HG02885 (cell line): ENCODE measurements around the gene ANKH.
A peak's percentile ranks its signal among the peaks of the same experiment; 100 is the strongest.

Experiments
- ATAC-seq: cut with Tn5 transposase; IDR thresholded peaks from one replicate; pipeline ENCODE4 v1.9.1; 2021; ENCODE audit warnings: mild to moderate bottlenecking; ENCODE audit not compliant: unreplicated experiment, poor library complexity

ANKH gene

GRCh38 chr5:14834584-14835550, 36.7 kb downstream of the ANKH start:
- ATAC-seq = no peak

DNA sequence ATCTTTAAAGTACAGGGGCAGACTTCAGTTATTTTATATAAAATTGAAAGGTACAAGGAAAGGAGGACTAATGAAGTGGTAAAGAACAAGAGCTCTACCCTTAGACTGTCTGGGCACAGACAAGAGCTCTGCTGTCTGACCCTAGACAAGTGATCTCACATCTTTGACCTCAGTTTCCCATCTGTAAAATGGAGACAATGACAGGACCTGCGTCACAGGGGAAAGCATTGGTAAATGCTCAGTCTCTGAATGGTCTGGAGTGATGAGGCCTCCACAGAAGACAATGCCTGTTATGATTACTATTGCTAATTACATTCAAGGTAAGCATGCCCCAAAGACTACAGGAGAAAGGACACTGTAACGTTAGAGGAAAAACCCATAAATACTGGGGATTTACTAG, 37.5 kb downstream of the ANKH start:
- ATAC-seq = no peak

DNA sequence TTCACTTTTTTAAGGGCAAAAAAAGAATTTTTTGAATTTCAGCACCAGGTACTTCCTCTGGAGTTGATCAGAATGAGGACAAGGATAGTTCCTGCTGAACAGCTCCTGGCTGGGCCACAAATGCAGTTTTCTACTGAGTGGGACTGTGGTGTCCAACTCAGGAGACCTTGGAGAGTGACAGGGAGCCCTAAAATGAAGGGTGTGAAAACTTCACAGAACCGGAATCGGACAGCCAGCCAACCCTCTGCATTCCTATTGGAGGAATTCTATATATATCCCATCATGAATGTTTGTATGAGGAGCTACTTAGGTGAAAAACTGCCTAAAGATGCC, 40.6 kb downstream of the ANKH start:
- ATAC-seq = no peak

- no peak for ATAC-seq
Observed at GRCh38 chr5:14830210-14831005, 41.2 kb downstream of the ANKH start.

DNA sequence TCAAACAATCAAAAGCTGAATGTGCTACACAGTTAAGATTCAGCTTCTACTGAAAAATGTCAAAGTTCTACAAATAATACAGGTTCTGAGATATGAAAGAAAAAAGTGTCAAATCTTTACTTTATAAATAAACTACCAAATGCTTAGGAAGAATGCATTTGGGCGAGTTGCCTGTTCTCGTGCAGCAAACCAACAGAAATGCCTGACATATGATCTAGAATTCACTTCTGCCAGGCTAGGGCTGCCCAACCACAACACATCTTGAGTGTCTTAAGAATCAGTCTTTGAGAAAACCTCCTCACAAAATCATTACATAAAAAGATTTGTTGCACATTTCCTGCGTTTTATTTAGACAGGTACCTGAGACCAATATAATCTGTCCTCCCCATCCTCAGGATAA, 42.2 kb downstream of the ANKH start:
- ATAC-seq = no peak

DNA sequence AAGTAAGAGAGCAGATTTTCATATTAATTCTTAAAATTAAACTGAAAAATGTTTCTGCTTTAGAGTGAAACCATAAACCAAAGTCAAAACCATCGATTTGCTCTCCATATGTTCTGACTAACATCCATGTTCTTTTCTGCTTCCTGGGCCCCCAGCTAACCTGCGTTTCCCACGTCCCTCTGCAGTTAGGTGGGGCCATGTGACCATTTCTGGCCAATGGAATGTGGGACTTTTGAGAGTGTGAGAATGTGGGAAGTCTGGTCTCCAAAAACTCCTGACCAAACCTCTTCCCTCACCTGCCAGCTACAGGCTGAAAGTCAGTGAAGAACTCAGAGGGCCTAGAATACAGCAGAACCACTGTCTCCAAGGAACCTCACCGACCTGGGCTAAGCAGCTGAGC, 44.9 kb downstream of the ANKH start:
- ATAC-seq = no peak

DNA sequence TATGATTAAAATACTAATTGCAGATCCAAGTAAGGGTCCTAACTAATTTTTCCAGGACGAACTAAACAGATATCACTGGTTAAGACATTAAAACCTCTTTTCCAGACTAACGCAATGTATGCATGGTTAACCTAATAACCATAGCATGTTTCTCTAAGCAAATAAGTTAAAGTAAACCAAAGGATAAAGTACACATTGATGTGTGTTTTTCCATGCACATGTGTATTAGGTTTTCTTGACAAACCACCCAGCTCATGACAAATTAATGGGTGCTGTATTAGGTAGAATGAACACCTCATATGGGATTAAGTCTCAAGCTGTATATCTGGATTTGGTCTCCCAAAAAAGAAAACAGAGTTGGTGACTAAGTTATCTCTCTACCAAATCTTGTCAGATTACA, 45.6 kb downstream of the ANKH start:
- no peak for ATAC-seq

DNA sequence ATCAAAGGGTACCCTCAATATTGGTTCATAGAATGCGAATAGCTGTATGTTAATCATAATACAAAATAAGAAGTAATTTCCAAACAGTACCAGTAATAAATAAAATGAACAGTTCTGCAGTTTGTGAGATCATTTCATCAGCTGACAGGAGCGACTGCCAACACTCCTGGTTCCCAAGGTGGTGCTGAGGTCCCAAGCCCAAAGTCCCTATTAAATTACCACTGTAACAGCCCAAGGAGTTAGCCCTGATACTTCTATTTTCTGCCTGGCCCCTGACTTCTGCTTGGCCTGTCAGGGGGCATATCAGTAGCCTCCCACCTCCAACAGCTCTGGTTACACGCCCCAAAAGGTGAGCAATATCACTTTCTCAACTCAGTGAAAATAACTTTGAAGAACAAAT, 47.1 kb downstream of the ANKH start:
- ATAC-seq = no peak

GRCh38 chr5:14821100-14821845, 50.3 kb downstream of the ANKH start:
- ATAC-seq = no peak

DNA sequence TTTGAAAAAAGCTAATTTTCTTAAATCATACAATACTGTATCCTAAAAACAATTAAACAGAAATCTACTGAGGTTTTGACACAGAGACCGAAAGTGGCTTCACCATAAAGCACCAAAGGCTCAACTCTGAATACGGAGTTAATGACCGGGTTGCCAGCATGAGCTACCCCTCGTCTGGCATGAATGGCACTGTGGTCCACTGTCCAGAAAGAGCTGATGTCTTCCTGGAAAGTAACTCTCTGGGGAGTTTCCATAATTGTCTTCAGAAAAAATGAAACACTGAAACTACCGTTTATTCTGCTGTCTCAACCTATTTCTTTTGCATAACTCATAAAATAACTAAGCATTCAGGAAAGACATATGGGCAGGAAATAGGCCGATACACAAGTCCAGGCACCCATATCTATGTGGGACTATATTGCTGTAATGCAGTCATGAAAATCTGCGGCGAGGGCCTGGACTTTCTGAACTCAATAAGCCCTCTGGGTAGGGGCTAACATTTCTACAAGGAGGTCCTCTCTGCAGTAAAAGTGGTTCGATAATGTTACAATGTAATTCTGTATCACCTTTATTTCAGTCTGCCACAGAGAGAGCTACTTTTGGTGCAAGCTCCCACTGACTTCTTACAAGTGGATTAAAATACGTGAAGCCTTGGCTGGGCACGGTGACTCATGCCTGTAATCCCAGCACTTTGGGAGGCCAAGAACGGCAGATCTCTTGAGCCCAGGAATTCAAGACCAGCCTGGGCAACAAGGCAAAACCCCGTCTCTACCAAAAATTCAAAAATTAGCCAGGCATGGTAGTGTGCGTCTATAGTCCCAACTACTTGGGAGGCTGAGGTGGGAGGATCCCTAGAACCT, 52.4 kb downstream of the ANKH start:
- no peak for ATAC-seq

DNA sequence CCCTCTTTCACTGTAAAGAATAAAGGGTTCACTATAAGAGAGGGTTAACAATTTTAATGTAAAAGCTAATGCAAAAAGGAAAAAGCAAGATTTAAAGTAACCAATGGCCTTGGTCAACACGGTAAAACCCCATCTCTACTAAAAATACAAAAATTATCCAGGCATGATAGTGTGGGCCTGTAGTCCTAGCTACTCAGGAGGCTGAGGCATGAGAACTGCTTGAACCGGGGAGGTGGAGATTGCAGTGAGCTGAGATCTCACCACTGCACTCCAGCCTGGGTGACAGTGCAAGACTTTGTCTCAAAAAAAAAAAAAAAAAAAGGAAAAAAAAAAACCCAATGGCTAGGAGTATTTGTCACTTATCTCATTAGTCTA, 53.8 kb downstream of the ANKH start:
- peak; percentile 39 for ATAC-seq

DNA sequence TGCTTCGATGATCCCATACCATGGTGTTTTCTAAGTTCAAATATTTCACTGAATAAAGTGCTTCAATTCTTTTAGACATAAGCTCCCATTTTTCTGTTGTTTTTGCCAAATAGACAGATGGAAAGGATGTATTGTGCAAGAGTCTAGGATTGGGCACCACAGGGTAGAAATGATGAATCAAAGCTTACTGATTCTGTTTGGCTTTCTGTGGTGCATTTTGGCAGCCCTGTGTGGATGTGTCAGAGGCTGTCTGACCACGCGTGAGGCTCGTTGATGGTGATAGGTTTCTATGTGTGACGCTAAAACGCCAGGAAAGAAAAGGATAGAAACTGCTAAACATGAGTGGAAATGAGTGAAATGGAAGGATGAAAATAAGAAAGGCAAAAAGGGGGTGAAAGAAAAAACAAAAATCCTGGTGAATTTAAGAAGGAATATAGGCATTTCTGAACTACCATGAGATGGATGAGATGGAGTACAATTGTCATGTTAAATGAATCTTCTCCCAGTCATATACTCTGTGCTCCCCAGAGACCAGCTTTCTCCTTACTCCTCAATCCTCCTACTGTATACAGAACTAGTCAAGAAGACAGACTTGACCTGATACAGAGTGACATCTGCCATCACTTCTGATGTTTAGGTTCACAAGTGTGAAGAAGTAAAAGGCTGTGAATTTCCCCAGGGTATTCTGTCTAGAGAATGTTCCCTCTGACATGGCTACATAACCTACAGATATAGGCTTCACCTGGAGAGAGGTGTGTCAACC, 54.4 kb downstream of the ANKH start:
- peak; percentile 35 for ATAC-seq

DNA sequence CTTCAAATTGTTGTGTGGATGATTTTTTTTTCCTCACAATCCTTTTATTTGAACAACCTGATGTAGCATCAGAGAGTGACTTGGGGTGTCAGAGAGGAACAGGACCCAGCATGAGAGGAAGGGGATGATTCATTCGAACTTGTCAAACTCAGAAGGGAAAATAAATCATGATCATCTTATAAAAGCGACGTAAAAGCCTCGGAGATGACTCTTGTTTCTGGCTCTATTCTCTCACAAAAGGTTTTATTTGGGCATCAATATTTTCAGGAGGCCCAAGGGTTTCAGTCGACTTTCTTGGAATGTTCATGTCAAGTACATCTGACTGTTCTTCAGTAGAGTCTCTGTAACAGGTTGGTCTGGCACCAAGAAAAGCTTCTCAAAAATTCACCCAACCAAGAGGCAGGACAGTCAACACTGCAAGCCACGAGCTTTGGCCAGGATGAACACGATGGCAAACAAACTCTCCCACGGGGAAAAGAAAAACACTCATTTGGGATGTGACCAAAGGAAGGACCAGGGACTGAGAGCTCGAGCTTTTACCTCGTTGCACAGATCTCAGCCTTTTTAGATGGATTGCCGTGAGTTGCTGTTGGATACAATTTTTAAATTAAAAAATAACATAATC, 55.1 kb downstream of the ANKH start:
- no peak for ATAC-seq

DNA sequence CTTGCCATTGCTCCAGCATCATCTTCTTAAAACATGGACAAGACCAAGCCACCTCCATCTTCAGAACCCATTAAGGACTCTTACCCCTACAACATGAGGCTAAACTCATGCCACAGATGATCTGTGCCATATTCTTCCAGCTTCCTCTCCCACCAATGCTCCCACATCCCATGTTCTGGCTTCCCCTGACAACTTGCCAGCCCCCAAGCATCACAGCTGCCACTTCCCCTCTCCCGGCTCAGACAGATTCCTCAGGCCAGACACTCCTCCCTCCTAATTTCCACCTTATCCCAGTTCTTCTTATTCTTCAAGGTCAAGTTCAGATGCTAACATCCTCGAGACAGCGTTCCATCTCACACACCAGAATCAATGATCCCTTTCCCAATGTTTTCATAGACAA, 57.8 kb downstream of the ANKH start:
- ATAC-seq = no peak

DNA sequence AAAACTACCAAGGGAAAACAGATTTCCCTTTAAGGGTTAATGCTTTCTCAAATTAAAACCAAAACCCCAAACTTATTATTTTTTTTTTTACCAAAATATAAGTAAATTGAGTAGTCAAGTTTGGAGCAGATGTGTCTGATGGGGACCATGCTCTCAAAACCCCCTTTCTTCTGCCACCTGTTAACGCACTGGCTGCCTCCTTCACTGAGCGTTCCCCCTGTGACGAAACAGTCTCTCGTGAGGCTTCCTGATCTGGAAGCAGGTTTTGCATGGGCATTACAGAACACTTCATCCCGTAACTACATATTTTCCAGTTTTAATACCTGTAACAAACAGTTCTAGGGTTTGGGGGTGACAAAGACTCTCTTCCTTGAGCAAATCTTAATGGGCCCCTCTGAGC, 59.4 kb downstream of the ANKH start:
- no peak for ATAC-seq

DNA sequence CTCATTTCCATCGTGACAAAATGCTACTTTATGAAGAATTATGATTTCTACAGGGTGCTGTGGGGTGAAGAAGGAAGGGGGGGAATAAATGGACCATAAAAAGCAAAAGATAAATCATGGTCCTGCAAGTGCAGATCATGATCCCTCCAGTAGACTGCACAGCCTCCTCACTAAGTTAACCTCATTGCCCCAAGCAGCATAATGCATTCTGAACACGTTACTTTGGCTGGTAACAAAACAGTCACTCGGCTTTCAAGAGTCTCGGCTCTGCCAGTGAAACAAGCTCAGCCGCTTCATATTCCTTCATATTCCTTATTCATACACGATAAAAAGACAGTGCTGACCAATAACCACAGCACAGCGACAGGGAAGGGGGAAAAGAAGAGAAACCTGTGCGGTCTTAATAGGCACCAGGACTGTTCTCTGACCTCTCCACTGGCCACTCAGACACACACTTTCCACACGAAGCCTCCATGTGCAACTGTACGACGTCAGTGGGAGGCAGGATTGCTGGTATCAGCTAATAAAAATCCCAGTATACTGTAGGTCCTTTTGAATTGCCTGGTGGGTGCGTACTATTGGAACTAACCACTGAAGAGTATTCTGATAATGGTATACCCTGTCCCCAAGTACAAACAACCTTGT, 60.5 kb downstream of the ANKH start:
- ATAC-seq = no peak

- ATAC-seq = no peak
Observed at GRCh38 chr5:14810282-14810681, 61.3 kb downstream of the ANKH start.

GRCh38 chr5:14809369-14810155, 62.0 kb downstream of the ANKH start:
- peak; percentile 98 for ATAC-seq
